ENCODE data around the gene SUPT20HL1.

- TF ChIP-seq CTCF (IDR thresholded peaks at IDR 0.05), result no peak
- no peak for TF ChIP-seq POLR2A (IDR thresholded peaks at IDR 0.05)
Measured at GRCh38 chrX:24399550-24399949, 39.1 kb downstream of the SUPT20HL1 start.

Data from upper lobe of left lung (tissue), 4 donors.